Glomerular visceral epithelial cell (primary cell): ENCODE results near the gene NEDD4L.
A peak's percentile ranks its signal among the peaks of the same experiment; 100 is the strongest.
"Not testable (repeated sequence)": the region's sequence is repeated elsewhere in the genome, so short reads cannot be mapped to it uniquely, and the experiment has no call there.

Source experiments
- DNase-seq: peaks from one replicate; pipeline ENCODE4 v3.0.0-alpha.2; 2016; ENCODE audit errors: extremely low spot score

NEDD4L gene

GRCh38 chr18:58026857-58027256, 17.2 kb upstream of the NEDD4L start:
- DNase-seq: no peak

- DNase-seq: no peak
Measured at GRCh38 chr18:58027341-58027740, 16.7 kb upstream of the NEDD4L start.

DNA sequence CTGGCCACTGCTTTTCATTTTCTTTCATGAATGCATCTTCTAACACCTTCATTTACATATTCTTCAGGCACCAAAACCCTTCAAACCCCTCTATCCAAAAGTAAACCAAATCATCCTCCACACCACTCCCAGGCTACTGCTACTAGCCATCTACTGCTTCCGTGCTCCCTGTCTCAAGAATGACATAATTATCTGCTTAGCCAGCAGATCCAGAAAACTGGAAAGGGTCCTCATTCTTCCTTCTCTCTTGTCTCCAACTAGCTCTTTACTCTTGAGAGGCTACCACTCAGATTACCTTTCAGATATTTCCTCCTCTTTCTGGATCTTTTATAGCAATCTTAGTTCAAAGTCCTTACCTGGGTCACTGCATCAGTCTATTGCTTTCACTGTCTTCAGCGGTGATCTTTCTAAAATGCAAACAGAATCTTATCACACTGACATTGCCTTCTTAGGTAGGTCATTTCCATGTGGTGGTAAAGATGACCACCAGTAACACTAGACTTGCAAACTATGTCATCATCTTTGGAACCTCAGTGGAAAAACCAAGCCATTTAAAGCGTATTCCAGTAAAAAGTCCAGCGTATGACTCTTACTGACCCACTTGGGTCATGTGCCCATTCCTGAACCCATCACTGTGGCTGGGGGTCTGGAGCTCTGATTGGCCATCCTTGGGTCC, 15.8 kb upstream of the NEDD4L start:
- DNase-seq: no peak

GRCh38 chr18:58032233-58032632, 11.8 kb upstream of the NEDD4L start:
- no peak for DNase-seq

GRCh38 chr18:58033216-58033615, 10.8 kb upstream of the NEDD4L start:
- DNase-seq: no peak

DNA sequence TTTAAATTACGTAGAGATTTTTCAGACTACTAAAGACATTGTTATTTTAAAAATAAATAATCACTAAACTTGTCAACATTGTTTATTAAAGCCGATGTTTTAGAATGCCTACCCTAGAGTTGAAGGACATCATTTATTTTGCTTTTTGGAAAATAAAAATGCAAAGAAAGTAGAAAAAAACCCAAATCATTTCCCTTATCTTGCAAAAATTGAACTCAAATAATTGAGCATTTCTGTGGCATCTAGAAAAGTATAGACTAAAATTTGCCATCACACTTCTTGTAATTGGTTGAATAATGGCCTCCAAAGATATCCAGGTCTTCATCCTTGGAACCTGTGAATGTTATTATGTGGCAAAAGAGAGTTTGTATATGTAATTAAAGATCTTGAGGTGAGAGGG, 9.7 kb upstream of the NEDD4L start:
- DNase-seq: no peak

DNA sequence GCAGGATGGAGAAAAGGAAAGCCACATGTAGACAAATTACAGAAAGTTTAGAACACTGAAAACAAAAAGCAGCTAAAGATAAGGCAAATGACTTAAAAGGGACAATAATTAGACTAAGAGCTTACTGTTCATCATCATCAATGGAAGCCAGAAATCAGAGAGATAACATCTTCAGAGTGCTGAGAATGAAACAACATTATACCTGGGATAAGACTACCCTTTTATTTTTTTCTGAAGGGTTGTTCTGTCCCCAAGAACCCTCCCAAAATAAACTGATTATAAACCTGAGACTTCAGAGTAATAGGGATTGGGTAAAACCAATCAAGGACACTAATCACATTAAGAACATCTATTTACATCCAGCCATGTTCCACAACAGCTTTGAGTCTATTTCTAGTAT, 6.9 kb upstream of the NEDD4L start:
- DNase-seq: no peak

- DNase-seq: no peak
Measured at GRCh38 chr18:58038063-58038462, 6.0 kb upstream of the NEDD4L start.

GRCh38 chr18:58041633-58042032, 2.4 kb upstream of the NEDD4L start:
- no peak for DNase-seq

DNA sequence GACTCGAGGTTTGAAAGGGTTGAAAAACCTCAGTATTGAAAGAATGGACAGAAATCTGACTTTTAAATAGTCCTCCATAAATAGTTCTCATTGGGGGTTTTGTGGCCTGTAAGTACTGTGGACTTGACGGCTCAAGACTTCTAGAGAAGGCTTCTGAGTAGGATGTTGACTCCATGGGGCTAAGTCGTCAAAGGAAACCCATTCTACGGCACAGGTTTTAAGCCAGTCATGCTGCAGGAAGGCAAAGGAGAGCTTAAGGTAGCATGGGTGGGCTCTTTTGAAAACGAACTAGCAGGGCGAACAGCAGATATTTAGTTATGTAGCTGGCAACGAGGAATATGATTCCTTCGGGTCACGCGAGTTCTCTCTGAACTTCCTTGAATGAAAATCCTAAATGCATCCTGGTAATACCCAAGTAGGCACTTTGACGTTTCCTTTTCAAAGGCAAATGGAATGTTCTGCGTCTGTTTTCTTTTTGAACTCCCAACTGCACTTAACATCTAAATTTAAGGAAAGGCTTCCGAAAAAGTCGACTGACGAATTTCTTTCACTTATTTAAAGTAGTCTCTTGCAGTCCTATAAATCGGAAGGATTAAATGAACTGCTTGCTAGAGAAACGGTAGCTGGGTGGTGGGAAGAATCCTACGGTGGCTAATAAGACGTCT, 1.1 kb upstream of the NEDD4L start:
- no peak for DNase-seq

GRCh38 chr18:58044370-58045241, 580 bp downstream of the NEDD4L start:
- DNase-seq: peak; percentile 46

DNA sequence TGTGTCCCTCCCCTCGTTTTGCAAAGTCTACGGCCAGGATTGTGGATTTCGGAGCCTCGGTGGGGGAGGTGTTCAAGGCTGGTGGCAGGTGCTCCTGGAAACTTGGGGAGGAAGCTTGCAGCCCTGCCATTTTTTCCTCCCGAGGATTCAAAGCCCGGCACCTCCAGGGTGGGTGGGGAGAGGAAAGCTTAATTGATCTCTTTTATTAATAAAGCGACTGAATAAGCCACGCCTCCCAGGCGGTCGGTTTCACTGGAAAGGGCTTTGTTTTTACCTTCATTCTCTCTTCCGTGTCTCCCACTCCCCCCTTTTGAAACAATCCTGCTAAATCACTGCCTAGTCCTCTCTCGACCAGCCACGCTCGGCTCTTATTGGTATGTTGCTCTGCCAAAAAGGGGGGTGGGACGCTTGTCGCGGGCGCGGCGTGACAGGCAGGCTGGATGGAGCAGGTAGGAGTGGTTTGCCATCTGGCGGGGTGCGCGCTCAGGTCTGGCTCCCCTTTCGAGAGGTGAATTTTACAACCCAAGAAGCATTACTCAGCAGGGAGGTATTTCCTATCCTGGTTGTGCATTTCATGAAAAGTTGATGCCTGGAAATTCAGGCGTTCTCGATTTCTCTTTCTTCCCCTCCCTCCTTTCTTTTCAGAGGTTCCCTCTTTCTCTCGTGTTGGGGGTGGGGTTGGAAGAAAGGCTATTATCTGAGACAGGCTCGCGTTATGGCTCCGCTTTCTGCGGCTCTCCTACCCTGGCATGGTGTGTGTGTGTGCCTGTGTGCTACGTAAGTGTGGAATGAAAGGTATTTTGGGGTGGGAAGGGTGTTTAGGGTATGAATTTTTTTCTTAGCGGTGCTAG, 1.4 kb downstream of the NEDD4L start:
- DNase-seq: peak; percentile 65

DNA sequence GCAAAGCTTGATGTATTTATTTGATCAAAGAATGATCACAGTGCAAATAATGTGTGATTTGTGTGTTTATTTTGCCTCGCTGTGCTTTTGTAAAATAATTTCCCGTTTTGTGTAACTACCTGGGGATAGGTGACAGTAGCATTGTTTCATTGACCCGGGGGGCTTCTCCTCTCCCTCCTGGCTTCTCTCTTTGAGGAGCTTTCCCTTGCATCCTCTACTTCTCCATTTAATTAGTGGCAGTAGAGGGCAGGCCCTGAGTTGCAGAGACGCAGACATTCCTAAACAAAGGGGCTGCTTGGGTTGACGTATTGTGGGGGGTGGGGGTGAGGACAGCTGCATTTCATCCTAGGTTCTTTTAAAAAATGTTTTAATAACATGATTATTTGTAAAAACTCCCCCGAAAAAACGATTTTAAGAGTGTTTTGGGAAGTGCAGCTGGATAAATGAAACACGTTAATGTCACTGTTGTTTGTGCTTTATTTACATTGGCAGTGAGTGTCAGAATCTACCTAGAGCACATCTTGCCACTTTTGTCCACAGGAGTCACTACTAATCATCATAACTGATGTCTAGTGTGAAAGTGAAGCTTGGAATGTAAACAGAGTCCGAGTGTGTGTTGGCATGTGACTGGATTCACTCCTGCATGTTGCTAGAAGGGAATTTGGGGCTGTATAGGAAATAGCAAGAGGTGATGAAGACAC, 2.2 kb downstream of the NEDD4L start:
- no peak for DNase-seq

DNA sequence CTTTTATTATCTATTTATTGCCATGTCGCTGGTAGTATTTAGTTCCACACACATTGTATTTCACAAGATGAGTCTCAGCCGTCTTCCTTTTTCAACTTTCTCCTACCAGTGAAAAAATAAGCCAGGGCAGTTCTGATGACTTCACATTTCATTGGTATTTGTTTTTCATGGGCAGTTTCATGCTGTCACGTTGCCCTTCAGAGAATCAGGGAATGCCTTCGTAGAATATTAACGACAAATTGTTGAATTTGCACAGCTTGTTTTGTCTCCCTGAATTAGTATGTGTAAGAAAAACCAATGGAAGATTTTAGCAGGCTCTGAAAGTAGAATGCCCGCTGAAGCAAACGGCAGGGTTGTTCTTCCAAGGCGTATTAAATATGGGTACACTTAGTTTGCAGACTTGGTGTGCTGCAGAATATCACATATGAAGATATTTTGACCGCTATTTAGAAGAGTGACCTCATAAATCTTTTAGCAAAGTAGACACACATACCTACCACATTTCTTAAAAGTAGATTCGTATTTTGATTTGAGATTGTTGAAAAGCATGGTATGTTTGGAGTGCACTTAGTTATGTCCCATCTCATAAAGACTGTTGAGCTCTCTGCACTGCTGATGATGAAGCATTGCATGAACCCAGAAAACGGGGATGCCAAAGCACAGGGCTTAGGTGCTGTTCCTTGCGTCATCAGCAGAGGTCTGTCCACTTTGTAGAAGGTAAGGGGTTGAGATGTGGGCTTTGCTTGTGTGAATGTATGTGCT, 2.9 kb downstream of the NEDD4L start:
- DNase-seq: peak; percentile 25

- no peak for DNase-seq
Measured at GRCh38 chr18:58047556-58047882, 3.5 kb downstream of the NEDD4L start.

DNA sequence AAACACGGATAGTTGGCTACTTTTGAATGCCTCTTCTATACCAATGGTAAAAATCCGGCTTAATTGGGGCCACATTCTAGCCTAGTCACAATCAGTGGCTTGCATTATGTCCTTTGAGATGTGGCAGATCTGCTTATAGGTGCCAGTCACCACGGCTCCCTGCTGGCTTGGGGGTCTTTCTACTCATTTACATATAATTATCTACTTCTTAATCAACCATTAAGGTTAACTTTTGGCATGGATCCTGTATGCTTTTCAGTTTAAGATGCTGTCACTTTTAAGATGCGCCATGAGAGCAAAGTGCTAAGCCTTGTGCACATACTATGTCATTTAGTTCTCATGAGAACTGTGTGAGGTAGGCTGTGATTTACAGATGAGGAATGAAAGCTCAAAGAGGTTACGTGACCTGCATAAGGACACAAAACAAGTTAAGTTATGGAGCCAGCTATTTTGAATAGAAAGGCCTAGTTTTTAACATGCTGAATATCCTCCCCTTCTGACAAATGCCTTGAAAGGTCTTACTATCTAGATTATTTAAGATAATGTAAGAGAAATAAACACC, 4.1 kb downstream of the NEDD4L start:
- no peak for DNase-seq

DNA sequence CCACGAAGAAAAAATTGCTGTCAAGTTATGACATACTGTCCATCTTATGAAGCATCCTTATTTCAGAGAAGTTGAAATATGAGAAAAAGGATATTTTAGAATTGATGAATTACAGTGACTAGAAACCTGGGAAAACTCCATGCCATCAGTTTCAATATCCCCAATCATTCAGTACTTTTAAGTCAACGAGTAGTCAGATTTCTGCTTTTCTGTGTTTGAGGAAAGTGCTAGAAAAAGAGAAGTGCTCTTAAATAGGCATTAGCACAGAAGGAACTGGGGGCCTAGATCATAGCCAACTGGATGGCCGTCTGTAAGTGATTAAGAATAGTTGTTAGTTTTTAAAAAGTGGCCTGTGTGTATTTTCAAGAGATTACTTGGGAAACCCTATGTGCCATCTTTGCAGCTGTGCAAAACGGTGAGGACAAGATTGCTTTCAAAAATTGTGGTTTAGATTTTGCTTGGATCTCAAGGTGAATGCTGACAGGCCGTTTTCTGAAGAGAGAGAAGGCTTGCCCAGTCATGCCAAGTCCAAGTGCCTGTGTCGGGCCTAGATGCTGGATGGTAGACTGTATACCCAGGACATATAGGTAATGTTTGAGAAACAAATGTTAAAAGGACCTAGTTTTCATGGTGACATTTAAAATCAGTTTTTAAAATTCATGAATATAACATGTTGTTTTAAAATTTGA, 5.1 kb downstream of the NEDD4L start:
- DNase-seq: no peak

GRCh38 chr18:58050963-58051362, 6.9 kb downstream of the NEDD4L start:
- not testable (repeated sequence) for DNase-seq

DNA sequence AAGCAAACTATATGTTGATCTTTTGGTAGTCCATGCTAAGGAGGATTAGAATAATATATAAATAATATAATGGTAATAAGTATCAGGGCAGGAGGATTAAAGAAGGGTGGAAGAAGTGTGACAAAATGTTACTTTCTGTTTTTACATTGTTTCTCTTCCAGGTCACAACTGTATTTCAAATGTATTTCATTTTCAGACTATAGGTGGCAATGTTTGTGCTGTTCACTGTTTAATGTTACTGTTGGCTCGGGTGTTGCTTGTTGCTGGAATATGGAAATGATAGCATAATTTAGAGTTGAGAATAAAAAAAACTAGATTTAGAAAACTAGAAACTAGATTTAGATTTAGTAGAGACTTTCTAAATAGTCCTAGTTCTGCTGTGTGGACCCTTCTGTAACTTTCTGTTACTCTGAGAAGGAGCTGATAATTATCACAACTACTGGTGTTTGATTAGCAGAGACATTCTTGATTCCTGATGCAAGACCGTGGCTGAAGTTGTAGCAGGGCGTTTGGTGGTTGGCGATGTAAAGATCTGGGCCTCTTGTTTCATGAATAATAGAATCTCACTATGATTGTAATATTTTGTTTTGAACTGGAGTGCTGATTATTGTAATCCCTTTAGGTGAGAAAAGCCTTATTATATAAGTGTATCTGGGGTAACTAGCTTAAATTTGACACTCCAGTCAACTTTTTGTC, 7.9 kb downstream of the NEDD4L start:
- DNase-seq: peak; percentile 29
